HG03521 (cell line): ENCODE measurements around the gene TOR1AIP2.
"Not testable (repeated sequence)": the region's sequence is repeated elsewhere in the genome, so short reads cannot be mapped to it uniquely, and the experiment has no call there.

Experiments used
- ATAC-seq: cut with Tn5 transposase; IDR thresholded peaks from one replicate; pipeline ENCODE4 v1.9.1; 2021; ENCODE audit warnings: mild to moderate bottlenecking, moderate library complexity; ENCODE audit not compliant: unreplicated experiment

The TOR1AIP2 gene

DNA sequence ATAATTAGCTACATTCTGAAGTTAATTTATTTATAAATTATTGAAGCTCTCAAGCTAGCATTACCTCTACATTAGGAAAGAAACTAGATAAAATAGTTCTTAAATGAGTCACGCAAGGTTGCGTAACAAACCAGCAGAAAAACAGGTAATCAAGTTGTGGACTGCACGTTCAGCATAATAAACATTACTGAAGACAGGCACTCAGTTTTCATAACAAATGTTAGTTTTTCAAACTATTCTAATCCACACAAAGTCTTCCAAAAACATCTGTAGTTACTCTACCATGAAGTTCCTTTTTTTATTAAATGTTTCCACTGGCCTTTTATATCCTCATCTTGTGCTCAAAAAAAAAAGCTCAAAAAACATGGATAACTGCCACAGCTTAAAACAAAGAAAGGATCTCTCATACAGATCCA is 1.3 kb downstream of the TOR1AIP2 start:
- no peak for ATAC-seq

DNA sequence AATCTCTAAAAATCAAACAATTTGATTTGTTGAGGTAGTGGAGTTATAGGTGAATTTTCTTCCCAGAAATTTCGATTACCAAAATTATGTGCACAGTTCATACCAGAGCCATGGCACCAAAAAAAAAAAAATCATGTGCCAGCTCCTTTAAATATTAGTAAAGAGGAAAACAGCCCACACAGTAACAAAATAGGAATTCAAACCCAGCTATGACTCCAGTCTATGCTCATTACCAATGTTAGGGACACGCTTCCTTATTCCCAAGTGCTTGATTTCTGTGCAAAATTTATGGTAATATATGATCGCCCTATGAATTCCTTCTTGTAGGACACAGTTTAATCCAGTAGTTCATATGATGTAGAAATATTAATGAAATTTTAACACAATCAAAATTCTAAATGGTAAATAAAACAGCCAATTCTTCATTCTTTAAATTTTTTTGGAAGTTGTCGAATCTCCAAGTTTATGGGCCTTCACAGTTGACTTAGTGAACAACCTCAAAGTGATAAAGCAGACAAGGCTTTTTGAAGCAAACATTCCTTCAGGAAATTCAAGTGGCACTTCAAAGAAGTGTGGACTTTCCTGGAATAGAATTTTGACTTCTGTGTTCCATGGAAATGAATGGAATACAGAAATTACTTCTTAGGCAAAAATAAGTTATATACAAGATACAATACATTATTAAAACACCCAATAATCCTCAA is 1.9 kb downstream of the TOR1AIP2 start:
- no peak for ATAC-seq

DNA sequence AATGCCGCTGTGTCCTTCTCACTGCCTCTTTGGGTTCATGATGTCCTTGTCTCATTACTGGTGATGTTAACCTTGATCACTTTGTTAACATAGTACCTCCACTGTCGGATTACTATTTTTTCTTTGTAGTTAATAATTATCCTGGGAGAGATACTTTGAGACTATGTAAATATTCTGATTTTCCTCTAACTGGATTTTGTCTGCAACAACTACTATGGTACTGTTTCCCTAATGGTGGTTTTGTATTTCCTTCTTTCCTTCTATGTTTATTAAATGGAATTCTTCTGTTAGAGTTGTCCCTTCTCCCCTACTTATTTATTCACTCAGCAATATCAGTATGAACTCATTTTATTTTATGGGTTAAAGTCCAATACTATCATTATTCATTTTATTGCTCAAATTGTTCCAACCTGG is 4.2 kb downstream of the TOR1AIP2 start:
- ATAC-seq: no peak

DNA sequence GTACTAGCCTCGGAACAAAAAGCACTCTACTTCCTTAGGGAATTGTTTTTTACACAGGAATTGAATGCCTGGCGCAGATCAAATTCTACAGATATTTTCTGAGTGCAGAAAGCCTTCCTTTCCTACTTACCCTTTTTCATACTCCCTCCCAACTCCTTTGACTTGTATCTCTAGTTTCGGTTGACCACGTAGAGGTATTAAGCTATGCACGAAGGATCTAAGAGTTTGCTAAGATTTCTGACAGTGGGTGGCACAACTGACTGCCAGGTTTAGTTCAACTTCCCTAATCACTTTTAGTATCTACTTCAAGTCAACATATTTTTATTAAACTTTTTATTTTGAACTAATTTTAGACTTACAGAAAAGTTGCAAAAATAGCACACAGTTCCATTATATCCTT is 5.0 kb downstream of the TOR1AIP2 start:
- ATAC-seq: no peak

DNA sequence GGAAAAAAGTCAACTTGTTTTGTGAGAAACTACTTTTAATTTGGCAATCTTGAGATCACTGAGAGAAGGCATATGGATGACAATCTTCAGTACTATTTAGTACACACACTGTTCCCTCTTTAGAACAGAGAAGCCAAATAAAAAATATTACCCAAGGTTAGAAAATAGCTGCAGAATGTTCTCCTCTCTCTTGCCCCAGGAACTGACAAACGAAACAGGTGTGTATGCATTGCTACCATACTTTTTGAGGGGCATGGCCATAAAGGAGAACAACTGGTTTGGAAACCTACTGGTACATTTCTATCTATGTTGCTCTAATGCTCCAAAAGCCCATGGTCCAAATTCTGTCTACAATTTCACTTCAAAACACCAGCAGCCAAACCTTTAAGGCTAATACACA is 5.7 kb downstream of the TOR1AIP2 start:
- no peak for ATAC-seq

DNA sequence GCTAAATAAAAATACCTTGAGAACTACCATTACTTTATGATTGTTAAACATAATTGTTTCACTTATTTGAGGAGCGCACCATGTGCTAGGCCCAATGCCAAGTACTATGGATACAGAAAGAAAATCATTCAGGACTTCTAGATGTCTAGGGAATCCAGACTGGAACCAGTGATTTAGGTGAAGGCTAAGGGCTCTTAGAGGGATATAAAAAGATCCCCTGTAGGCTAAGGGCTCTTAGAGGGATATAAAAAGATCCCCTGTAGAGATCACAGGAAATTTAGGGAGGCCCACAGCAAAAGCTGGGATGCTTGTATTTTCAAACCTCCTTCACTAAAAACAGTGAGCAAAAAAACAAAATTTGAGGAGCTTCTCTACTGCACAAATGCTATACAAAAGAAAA is 6.7 kb downstream of the TOR1AIP2 start:
- no peak for ATAC-seq

DNA sequence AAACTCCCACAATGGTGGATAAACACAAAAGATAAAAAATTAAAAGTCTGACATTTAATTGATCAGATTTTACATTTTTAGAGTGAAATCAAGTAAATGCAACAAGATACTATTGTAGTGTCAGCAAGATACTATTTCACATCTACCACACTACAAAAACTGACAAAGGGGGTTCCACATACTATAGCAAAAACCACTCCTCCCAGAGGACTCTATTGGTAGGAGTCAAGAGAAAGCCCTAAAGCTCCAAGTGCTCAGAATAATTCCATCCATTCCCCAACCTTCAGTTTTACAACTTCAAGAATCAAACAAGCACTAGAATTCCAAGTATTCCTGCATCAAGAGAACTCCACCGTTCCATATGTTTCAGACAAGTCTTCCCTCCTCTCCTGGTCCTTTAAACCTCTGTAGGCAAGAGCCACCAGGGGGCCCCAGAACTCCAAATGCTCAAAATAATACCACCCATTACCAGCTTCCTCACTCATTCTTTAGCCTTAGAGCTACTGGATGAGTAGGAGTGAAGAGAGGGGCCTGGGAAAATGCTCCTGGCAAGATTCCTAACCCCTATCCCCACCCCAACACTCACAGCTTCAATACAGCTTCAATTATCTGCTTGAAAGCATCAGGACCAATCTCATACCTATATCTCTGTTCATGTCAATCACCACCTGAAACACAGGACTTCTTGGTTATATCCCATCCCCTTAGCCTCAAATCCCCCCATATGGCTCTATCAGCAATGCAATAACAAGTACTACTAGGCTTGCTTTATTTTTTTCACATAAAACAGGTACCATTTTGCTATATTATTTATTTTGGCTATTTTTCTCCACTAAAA is 9.9 kb downstream of the TOR1AIP2 start:
- ATAC-seq: no peak

DNA sequence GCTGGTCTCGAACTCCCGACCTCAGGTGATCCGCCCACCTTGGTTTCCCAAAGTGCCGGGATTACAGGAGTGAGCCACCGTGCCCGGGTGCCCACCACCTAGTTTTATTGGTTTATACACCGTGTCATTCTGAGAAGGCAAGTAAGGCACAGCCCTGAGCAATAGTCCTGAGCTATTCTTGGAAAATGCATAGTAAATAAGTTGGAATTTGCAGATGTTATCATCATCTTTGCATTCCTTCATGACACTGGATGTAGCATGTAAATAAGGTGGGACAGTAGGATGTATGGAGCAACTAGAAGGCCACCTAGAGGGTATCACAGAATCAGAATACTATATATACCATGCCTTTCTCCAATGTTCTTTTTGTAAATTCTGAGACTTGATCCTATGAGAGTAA is 11.0 kb downstream of the TOR1AIP2 start:
- ATAC-seq: no peak

DNA sequence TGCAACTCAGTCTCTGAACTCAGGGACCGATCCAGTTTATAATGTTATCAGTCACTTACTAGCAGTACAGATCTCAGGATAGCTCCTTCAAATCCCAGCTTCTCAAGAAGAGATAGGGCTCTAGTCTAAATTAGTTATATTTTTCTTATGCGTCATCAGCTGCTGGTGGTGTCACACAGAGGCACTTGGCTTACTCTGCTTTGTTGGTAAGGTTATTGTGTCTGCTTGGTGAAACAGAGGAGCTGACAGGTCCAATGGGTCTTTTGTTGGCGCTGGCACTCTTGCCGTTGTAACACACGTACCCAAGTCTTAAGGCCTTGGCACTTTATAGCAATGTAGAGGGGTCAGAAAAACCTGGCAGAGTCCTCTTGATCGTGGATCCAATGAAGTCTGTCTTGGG is 12.2 kb downstream of the TOR1AIP2 start:
- ATAC-seq: no peak

DNA sequence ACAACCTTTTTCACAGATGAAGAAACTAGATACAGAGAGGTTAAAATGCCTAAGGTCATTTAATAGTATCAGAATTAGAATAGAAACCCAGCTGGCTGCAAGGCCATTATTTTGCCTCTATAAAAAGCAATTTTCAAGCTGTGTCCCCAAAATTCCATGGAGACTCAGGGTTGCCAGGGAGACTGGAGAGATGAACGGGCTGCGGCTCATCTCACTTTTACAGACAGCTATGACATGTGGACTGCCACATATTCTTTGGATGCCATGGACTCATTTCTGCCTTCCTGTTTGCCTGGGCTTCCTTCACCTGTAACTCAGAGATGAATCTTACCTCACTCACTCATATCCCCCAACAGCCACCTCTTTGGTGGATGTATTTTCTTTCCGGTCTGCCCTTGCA is 17.0 kb downstream of the TOR1AIP2 start:
- no peak for ATAC-seq

DNA sequence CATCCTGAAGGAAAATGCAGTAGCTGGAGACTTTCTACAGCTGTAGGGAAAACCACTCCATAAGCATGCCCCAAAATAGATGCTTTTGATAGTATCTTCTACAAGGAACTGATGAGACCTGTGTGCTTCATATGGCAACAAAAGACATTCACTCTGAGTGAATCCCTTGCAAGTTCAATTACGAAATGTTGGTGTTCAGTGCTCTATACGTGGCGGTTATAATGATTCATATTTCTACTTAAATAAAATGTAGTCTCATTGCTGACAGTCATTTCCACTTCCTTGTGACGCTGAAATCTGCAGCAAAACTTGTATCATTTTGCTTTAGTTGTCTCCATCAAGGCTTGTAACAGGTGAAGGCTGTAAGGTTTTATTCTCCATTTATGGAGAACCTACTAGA is 20.6 kb downstream of the TOR1AIP2 start:
- no peak for ATAC-seq

DNA sequence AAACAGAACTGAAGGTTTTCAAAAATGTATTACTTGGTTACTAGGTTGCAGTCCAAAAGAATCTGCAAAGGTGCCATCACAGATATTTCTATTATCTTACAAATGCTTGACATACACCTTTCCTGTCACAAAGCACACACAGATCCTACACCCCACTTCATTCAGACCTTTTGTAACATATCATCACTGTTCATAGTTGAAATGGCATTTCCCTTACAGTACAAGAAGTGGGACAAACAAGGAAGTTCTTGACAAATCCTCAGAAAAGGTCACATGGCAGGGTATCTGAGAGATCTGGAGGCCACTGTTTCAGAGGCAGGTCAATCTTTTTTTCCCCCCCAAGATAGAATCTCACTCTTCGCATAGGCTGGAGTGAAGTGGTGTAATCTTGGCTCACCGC is 21.3 kb downstream of the TOR1AIP2 start:
- ATAC-seq: no peak

DNA sequence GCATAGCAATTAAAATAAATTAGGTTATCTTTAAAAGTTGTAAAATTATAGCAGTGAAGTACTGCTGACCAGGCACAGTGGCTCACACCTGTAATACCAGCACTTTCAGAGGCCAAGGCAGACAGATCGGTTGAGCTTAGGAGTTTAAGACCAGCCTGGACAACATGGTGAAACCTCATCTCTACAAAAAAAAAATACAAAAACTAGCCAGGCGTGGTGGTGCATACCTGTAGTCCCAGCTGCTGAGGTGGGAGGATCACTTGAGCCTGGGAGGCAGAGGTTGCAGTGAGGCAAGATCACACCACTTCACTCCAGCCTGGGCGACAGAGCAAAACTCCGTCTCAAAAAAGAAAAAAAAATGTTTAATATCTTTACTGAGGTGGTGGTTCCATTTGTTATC is 21.8 kb downstream of the TOR1AIP2 start:
- ATAC-seq: not testable (repeated sequence)

DNA sequence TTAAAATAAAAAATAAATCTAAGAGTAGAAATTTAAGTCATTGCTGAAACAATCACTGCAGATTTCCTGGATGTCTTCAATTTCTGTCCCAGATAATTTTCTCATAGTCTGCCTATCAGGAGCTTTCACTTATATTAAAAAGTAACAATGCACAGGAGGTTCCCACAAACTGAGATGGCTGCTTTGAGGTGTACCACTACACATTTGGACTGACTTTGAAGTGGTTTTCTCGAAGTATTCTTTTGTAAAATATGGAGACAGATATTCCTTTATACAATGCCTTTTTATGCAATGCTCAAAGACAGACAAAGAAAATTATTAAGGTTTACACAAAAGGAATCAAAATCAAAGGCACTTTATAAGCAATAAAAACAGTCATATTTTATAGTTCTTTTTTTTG is 24.5 kb downstream of the TOR1AIP2 start:
- ATAC-seq: no peak

DNA sequence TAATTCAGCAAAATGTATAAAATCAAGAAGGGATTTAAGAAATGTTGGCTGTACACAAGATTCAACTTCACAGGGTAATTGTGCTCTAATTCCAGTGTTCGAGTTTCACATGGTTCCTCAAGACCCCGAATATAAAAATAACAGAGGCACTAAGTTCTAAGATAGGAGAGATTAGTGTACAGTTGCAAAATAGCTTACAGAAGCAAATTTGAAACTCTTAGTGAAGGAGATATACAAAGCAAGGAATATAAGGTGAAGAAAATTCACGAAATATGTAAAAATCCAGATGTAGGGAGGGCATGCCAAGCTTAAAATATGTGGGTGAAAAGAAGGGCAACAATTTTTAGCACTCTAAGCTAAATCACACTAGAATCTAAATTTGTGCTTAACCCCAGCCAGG is 29.4 kb downstream of the TOR1AIP2 start:
- no peak for ATAC-seq

DNA sequence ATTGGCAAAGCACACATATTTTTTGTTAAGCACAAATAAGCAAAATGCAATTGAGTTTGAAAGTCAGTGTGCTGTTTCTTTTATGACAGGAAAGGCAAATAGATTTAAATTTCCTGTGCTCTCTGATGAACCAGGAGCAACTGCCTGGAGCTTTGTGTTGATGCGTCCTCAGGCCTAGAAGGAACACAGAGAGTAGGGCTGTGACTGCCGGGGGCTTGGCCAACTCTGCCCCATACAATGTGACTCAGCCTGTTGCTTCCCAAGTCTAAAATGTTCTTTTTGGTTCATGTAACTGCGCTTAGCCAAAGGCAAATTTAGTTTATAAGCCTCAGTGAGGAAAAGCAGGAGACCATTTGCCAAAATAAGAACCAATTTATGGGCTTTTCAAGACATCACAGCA is 37.5 kb downstream of the TOR1AIP2 start:
- ATAC-seq: no peak

DNA sequence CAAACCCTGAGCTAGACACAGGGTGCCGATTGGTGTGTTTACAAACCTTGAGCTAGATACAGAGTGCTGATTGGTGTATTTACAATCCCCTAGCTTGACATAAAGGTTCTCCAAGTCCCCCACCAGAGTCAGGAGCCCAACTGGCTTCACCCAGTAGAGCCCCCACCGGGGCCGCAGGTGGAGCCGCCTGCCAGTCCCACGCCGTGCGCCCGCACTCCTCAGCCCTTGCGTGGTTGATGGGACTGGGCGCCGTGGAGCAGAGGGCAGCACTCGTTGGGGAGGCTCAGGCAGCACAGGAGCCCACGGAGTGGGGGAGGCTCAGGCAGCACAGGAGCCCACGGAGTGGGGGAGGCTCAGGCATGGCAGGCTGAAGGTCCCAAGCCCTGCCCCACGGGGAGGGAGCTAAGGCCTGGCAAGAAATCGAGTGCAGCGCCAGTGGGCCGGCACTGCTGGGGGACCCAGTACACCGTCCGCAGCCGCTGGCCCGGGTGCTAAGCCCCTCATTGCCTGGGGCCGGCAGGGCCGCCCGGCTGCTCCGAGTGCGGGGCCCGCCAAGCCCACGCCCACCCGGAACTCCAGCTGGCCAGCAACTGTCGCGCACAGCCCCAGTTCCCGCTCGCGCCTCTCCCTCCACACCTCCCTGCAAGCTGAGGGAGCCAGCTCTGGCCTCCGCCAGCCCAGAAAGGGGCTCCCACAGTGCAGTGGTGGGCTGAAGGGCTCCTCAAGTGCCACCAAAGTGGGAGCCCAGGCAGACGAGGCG is 40.7 kb downstream of the TOR1AIP2 start:
- not testable (repeated sequence) for ATAC-seq

DNA sequence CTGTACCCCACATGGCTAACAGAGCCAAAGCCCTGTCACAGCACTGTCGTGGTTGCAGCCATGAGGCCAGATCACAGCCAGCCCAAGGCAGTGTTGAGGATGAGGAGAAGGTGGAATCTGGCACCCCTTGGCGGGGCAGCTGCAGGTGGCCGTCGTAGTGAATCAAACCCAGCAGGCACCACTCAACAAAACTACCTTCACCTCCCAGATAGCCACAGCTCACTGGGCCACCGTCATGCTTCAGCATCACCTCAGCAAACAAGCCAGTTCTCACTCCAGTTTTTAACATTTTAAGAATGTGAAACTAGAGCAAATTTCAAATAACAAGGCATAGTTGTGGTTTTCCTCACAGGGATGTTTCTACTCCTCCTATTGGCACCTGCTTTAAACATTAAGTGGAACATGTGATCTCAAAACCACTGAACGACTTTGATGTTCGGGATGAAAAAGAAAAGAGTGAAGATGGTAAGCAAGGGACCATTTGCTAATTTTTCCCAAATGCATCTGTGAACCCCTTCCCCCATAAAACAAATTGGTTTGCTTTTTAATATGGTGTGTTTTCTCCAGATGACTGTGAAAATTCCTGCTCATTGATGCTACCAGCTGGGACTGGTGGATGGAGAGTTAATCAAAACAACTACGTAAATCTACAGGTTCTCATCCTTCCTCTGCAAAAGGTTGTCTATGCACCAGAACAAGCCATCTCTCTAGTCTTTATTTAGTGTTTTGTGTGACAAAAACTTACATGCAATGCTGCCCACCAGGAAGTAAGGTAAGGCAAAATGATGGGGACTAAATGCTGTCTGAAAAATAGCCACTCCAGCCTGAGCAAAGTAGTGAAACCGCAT is 45.5 kb downstream of the TOR1AIP2 start:
- ATAC-seq: no peak

DNA sequence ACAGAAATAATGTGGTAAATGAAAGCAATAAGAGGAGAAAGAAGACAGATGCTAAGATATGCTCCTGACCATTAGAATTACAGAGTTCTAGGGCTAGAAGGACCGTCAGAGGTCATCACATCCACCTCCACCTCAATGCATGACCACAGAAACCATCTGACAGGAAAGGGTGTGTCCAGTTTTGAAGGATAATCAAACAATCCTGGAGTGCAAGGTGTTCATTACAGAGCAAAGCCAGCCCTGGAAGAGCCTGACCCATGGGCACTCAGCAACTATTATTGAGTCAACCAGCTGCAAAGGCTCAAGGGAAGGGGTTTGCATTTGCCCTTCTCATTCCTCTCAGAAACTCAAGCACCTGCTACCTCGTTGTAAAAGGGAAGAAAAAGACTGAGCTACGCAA is 46.4 kb downstream of the TOR1AIP2 start:
- no peak for ATAC-seq

DNA sequence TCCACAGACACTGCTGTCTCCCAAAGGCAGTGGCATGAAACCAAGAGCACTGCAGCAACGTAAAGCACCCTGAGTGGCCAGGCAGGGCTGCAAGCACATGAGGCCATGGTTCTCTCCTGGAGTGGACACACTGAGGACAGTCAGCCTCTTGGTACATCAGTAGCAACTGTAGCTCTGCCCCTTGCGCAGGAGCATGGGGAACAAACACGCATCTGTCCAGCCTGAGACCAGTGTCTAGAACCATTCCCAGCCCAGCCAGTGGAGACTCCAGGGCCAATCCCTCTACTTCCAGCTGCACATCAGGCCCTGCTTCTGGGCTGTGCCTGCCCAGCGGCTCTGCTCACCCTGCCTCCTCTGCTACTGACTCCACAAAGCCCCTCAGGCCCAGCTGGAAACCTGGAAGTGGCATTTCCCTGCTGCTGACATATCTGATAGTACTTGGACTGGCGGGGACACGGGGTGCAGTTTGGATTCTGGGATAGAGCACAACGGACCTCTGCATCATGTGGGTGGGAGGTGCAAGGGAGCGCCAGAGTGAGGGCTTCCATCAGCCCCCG is 49.0 kb downstream of the TOR1AIP2 start:
- ATAC-seq: no peak
